HEK293T (cell line): ENCODE measurements around the gene CCDC158.

Source experiments
- ARNT ChIP-seq: fragments of 450-650 bp; IDR thresholded peaks from 2 replicates; pipeline ENCODE4 v1.6.1; 2017; ENCODE audit warnings: mild to moderate bottlenecking
- BHLHE40 ChIP-seq: fragments of 450-650 bp; IDR thresholded peaks from 2 replicates; pipeline ENCODE4 v1.6.1; 2016; ENCODE audit warnings: mild to moderate bottlenecking, moderate library complexity, borderline replicate concordance
- ELF4 ChIP-seq: fragments of 450-650 bp; IDR thresholded peaks from 2 replicates; pipeline ENCODE4 v1.6.1; 2017; ENCODE audit warnings: antibody characterized with exemption
- FOXA1 ChIP-seq: fragments of 450-650 bp; IDR thresholded peaks from 2 replicates; pipeline ENCODE4 v1.6.1; 2016; ENCODE audit warnings: mild to moderate bottlenecking
- L3MBTL2 ChIP-seq: fragments of 450-650 bp; conservative IDR thresholded peaks from 2 replicates; pipeline ENCODE4 v1.6.1; 2016; ENCODE audit warnings: mild to moderate bottlenecking
- LEF1 ChIP-seq: fragments of 450-650 bp; IDR thresholded peaks from 2 replicates; pipeline ENCODE4 v1.6.1; 2017; ENCODE audit warnings: mild to moderate bottlenecking, borderline replicate concordance
- NFRKB ChIP-seq: fragments of 450-650 bp; IDR thresholded peaks from 2 replicates; pipeline ENCODE4 v1.6.1; 2016; ENCODE audit warnings: mild to moderate bottlenecking, moderate library complexity
- SUZ12 ChIP-seq: fragments of 450-650 bp; IDR thresholded peaks from 2 replicates; pipeline ENCODE4 v1.6.1; 2016; ENCODE audit warnings: mild to moderate bottlenecking

GRCh38 chr4:76385974-76386373 is 35.0 kb downstream of the CCDC158 start:
- TF ChIP-seq SUZ12 (no peak), FOXA1 (no peak), ARNT (no peak), LEF1 (no peak), NFRKB (no peak), L3MBTL2 (no peak), BHLHE40 (no peak), ELF4 (no peak)
